Ishikawa (cell line): ENCODE results near the gene PTPN13.

ENCODE experiments used
- CEBPB ChIP-seq: IDR thresholded peaks from 2 replicates; pipeline ENCODE4 v1.6.1; 2012
- EGR1 ChIP-seq: IDR thresholded peaks from 2 replicates; pipeline ENCODE4 v1.6.1; 2012
- EP300 ChIP-seq: IDR thresholded peaks from 2 replicates; pipeline ENCODE4 v1.6.1; 2012; ENCODE audit warnings: borderline replicate concordance
- NFIC ChIP-seq: IDR thresholded peaks from 2 replicates; pipeline ENCODE4 v1.6.1; 2012
- TAF1 ChIP-seq: IDR thresholded peaks from 2 replicates; pipeline ENCODE4 v1.6.1; 2012; ENCODE audit warnings: low read depth, mild to moderate bottlenecking
- YY1 ChIP-seq: IDR thresholded peaks from 2 replicates; pipeline ENCODE4 v1.6.1; 2012; ENCODE audit warnings: low read depth
- ZBTB7A ChIP-seq: IDR thresholded peaks from 2 replicates; pipeline ENCODE4 v1.6.1; 2012; ENCODE audit warnings: low read depth
- TF ChIP-seq, protein P1 (sequence below): IDR thresholded peaks from 2 replicates; pipeline ENCODE4 v1.6.1; 2012; ENCODE audit warnings: low read depth, mild to moderate bottlenecking

DNA sequence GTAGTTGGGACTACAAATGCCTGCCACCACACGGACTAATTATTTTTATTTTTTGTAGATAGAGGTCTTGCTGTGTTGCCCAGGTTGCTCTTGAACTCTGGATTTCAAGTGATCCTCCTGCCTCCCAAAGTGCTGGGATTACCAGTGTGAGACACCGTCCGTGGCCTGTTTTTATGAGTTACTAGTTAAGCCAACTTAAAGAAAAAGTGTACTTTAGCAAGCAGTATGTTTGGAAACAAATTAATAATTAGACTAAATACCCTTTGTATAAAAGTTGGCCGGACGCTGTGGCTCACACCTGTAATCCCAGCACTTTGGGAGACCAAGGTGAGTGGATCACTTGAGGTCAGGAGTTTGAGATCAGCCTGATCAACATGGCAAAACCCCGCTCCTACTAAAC, 14.2 kb upstream of the PTPN13 start:
- TF ChIP-seq CEBPB (no peak), YY1 (no peak), NFIC (no peak), EGR1 (no peak), EP300 (no peak), TAF1 (no peak), ZBTB7A (no peak)
- TF ChIP-seq, protein P1, sequence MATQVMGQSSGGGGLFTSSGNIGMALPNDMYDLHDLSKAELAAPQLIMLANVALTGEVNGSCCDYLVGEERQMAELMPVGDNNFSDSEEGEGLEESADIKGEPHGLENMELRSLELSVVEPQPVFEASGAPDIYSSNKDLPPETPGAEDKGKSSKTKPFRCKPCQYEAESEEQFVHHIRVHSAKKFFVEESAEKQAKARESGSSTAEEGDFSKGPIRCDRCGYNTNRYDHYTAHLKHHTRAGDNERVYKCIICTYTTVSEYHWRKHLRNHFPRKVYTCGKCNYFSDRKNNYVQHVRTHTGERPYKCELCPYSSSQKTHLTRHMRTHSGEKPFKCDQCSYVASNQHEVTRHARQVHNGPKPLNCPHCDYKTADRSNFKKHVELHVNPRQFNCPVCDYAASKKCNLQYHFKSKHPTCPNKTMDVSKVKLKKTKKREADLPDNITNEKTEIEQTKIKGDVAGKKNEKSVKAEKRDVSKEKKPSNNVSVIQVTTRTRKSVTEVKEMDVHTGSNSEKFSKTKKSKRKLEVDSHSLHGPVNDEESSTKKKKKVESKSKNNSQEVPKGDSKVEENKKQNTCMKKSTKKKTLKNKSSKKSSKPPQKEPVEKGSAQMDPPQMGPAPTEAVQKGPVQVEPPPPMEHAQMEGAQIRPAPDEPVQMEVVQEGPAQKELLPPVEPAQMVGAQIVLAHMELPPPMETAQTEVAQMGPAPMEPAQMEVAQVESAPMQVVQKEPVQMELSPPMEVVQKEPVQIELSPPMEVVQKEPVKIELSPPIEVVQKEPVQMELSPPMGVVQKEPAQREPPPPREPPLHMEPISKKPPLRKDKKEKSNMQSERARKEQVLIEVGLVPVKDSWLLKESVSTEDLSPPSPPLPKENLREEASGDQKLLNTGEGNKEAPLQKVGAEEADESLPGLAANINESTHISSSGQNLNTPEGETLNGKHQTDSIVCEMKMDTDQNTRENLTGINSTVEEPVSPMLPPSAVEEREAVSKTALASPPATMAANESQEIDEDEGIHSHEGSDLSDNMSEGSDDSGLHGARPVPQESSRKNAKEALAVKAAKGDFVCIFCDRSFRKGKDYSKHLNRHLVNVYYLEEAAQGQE: no peak
